ENCODE measurements around the gene NMT1. TPM values are rescaled to one million over a fixed set of nuclear protein-coding genes. Genes with fewer than 3 reads are reported as not detected.

Gene NMT1
- 100 to 1,000 TPM; 136 to 148 TPM for total RNA-seq

GRCh38 chr17:45060797-45061605, at the start of gene NMT1:
TSS of gene NMT1 (plus strand) at chr17:45061317. CDS start at chr17:45061330, 13 bp downstream.
- Mint-ChIP-seq H3K4me3 (peak within 1 kb of the TSS; percentile 90), H3K4me1 (peaks cover 43% of the 10 kb centered on the region), H3K27me3 (no peaks in the 10 kb centered on the region), H3K9me3 (ENCODE audit: low read depth) (no peaks in the 10 kb centered on the region), H3K27ac (peak within 1 kb of the TSS; percentile 92), H3K36me3 (peaks cover 14% of the 10 kb centered on the region)
- CTCF ChIA-PET = interaction anchor here (0.9 to 2.4 kb wide), 12 partner anchors 9 to 256 kb away, joined by 3 to 13 read pairs (median 4); partner anchors contain the start of genes ACBD4 and DCAKD
- peak; percentile 92 for ATAC-seq
- peak; percentile 99 for DNase-seq

- H3K4me3 Mint-ChIP-seq = no peak overlapping the region
- peaks cover 5% of the 10 kb centered on the region for H3K4me1 Mint-ChIP-seq
- peaks cover 9% of the 10 kb centered on the region for H3K27me3 Mint-ChIP-seq
- no peaks in the 10 kb centered on the region for H3K9me3 Mint-ChIP-seq (ENCODE audit: low read depth)
- DNase-seq = no peak
- no peak overlapping the region for H3K27ac Mint-ChIP-seq
- CTCF ChIA-PET = interaction anchor here (0.6 to 4.9 kb wide), 3 partner anchors 10 to 124 kb away, joined by 3 to 33 read pairs (median 3); partner anchors contain the start of gene ACBD4
- no peak for ATAC-seq
- H3K36me3 Mint-ChIP-seq = no peaks in the 10 kb centered on the region
Observed at GRCh38 chr17:45011767-45012166, 49.4 kb upstream of the NMT1 start.

DNA sequence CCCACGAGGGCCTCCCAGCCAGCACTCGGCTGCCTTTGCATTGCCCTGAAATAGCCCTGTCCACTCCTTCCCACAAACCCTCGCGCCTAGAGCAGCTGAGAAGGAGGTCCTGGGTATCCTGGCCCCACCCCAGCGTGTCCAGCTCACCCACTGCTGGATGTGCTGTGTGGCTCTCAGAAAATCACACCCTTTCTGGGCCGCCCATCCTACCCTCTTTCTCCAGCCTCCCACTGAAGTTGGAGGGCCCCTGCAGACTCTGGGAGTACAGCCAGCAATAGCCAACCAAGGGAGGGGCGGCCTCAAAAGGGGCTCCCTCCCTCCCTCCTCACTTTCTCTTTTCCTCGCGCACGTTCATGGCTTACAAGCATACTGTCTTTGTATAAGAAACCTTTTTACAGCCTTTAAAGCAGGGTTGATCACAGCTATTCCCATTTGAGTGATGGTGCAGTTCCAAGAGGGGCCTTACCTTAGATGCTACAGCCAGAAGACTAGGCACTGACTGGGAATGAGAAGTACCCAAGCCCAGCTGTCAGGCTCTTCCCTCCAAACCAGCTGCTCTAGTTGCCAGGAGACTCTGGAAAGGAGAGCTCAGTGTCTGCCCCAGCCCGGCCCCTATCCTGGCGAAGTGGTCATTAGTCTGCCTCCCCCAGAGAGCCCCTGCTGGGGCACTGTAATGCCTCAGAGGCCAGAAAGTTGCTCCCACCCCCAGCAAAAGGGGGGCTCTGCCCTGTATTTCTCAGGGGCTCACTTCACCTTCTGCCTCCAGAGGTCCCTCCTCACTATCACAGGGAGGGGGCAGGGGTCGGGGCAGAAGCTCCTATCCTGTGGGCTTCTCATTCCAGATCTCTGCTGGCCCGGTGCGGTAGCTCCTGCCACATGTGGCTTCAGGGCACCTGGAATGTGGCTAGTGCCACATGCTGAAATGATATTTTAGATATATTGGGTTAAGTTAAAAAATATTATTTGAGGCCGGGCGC, 47.8 kb upstream of the NMT1 start:
- no peak for ATAC-seq
- Mint-ChIP-seq H3K36me3 (no peaks in the 10 kb centered on the region), H3K27ac (no peak overlapping the region), H3K27me3 (peaks cover 16% of the 10 kb centered on the region), H3K9me3 (ENCODE audit: low read depth) (no peaks in the 10 kb centered on the region), H3K4me3 (no peak overlapping the region), H3K4me1 (peaks cover under 1% of the 10 kb centered on the region)
- CTCF ChIA-PET = interaction anchor here (0.8 to 4.9 kb wide), 4 partner anchors 9 to 234 kb away, joined by 3 to 33 read pairs (median 6); partner anchors contain the start of gene ACBD4
- DNase-seq = no peak

DNA sequence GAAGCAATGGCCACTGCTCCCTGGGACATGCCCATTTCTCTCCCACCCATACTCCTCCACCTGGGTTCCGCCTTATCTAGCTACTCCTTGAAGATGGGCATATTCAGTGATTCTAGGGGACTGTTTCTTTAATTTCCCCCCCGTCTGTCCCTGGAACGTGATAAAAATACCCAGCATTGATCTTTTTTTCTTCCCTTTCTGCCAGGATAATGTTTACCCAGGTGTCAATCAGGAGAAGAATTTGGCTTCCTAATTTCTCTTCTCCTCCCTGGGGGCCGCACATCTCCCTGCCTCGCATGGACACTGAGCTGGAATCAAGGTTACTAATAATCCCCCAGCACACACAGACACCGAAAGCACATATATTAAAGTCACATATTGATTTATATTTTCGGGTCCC, 44.9 kb upstream of the NMT1 start:
- no peak overlapping the region for H3K4me3 Mint-ChIP-seq
- CTCF ChIA-PET = no interaction called here
- H3K27me3 Mint-ChIP-seq = peaks cover 37% of the 10 kb centered on the region

DNA sequence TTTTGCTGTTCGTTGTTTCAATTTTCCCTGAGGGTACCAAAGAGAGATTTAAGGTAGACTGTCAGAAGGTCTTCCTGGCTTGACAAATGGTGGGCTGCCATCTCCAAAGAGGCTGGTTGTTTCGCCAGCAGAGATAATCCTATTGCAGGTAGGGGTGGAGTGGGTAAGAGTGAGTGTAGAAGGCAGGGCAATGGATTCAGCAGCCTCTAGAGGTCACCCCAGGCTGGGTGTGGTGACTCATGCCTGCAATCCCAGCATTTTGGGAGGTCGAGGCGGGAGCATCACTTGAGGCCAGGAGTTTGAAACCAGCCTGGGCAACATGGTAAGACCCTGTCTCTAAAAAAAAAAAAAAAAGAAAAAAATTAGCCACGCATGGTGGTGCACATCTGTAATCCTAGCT, 44.3 kb upstream of the NMT1 start:
- Mint-ChIP-seq H3K36me3 (no peaks in the 10 kb centered on the region), H3K27me3 (peaks cover 41% of the 10 kb centered on the region), H3K4me3 (no peak overlapping the region), H3K27ac (no peak overlapping the region), H3K9me3 (ENCODE audit: low read depth) (no peaks in the 10 kb centered on the region), H3K4me1 (peaks cover 15% of the 10 kb centered on the region)
- DNase-seq (no peak), ATAC-seq (no peak)
- CTCF ChIA-PET = interaction anchor here (0.9 kb wide), 1 partner anchor 96 kb away, joined by 3 read pairs; no protein-coding TSS in a partner anchor

More for the DNA sequence above, 44.9 kb upstream of the NMT1 start:
- peaks cover 10% of the 10 kb centered on the region for H3K4me1 Mint-ChIP-seq
- no peak overlapping the region for H3K27ac Mint-ChIP-seq
- ATAC-seq = no peak
- H3K36me3 Mint-ChIP-seq = no peaks in the 10 kb centered on the region
- H3K9me3 Mint-ChIP-seq (ENCODE audit: low read depth) = no peaks in the 10 kb centered on the region
- DNase-seq = no peak

GRCh38 chr17:45018514-45018847, 42.6 kb upstream of the NMT1 start:
- no peak for DNase-seq
- no peaks in the 10 kb centered on the region for H3K36me3 Mint-ChIP-seq
- H3K4me1 Mint-ChIP-seq = peaks cover 15% of the 10 kb centered on the region
- peaks cover 41% of the 10 kb centered on the region for H3K27me3 Mint-ChIP-seq
- H3K27ac Mint-ChIP-seq = no peak overlapping the region
- no peaks in the 10 kb centered on the region for H3K9me3 Mint-ChIP-seq (ENCODE audit: low read depth)
- H3K4me3 Mint-ChIP-seq = peak overlapping the region; percentile 71
- CTCF ChIA-PET = interaction anchor here (2.6 to 6.3 kb wide), 3 partner anchors 81 to 241 kb away, joined by 12 to 73 read pairs (median 53); no protein-coding TSS in a partner anchor
- no peak for ATAC-seq

GRCh38 chr17:45018848-45019711, 42.0 kb upstream of the NMT1 start:
- no peak overlapping the region for H3K27ac Mint-ChIP-seq

DNA sequence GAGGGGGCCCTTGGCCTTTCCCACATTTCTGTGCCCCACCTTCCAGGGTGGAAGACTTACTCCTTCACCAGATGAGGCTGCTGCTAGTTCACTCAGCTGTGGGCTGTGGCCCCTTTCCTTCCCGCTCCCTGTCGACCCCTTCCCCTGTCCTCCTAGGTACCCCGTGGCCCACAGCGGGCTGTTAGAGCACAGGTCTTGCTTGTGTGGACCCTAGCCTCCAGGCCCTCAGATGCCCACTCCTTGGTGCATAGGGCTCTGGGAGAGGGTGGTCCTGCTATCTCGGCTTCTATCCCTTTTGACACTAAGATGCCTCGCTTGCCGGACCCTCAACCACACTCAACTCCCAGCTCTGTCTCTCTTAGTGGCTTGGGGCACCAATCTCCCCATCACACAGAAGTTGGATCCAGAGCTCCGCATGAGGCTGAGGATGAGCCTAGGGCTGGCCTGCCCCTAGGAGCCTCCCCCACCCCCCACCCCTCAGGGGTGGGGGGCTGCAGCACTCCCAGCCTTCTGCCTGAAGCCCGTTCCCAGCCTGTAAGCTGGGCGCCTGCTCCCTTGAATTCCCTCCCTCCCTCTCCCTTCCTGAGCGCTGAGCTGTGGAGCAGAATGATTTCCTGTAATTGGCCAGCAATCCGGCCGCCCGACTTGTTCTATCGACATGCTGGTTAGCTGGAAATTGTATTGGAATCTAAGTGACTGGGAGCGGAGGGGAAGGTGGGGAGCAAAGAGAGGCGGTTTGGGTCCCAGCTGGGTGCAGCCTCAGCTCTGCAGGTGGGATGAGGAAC, 40.6 kb upstream of the NMT1 start:
- Mint-ChIP-seq H3K27ac (no peak overlapping the region), H3K4me3 (no peak overlapping the region), H3K9me3 (ENCODE audit: low read depth) (no peaks in the 10 kb centered on the region), H3K36me3 (peaks cover 4% of the 10 kb centered on the region), H3K27me3 (peaks cover 41% of the 10 kb centered on the region), H3K4me1 (peaks cover 15% of the 10 kb centered on the region)
- DNase-seq = no peak
- CTCF ChIA-PET = interaction anchor here (0.8 to 6.3 kb wide), 20 partner anchors 9 to 243 kb away, joined by 3 to 73 read pairs (median 6); partner anchors contain the start of genes ACBD4, C1QL1 and DCAKD
- ATAC-seq = no peak

More at GRCh38 chr17:45018848-45019711, 42.0 kb upstream of the NMT1 start:
- Mint-ChIP-seq H3K36me3 (peaks cover 2% of the 10 kb centered on the region), H3K4me3 (peak overlapping the region; percentile 71), H3K9me3 (ENCODE audit: low read depth) (no peaks in the 10 kb centered on the region), H3K4me1 (peaks cover 15% of the 10 kb centered on the region), H3K27me3 (peaks cover 41% of the 10 kb centered on the region)
- DNase-seq (no peak), ATAC-seq (peak; percentile 82)
- CTCF ChIA-PET = interaction anchor here (0.8 to 6.3 kb wide), 11 partner anchors 8 to 241 kb away, joined by 3 to 73 read pairs (median 13); partner anchors contain the start of genes ACBD4 and DCAKD

DNA sequence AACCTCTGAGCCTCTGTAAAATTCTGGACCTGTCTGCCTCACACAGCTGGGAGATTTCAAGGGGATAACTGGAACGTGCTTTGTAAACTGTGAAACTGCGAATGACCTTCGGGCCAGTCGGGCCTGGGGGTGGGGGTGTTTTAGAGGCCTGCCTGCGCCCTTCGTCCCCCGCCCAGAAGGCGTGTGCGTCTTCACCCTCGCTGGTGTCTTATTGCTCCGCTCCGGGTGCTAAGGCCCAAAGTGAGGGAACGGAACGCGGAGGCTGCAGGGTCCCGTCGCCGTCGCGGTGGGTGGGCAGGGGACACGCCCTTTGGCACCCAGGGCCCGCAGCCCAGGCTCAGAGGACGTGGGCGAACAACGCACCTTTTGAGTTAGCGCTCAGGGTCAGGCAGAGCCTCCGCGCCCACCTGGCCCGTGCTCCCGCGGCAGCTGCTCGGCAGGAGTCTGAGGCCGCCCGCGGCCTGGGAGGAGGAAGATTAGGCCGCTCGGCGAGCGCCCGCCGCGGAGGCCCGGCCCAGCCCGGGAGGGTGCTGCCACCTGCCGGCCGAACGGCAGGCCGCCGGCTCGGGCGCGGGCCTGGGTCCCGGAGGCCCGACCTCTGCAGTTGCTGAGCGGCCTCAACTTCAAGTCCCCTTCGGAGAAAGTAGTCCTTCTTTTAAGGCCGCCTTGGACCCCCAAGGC, 39.4 kb upstream of the NMT1 start:
- DNase-seq (peak; percentile 64), ATAC-seq (peak; percentile 81)
- Mint-ChIP-seq H3K27me3 (peaks cover 34% of the 10 kb centered on the region), H3K4me1 (peaks cover 15% of the 10 kb centered on the region), H3K27ac (no peak overlapping the region), H3K4me3 (no peak overlapping the region), H3K9me3 (ENCODE audit: low read depth) (no peaks in the 10 kb centered on the region), H3K36me3 (peaks cover 4% of the 10 kb centered on the region)
- CTCF ChIA-PET = interaction anchor here (0.6 to 6.3 kb wide), 38 partner anchors 10 to 244 kb away, joined by 3 to 73 read pairs (median 4); partner anchors contain the start of genes ACBD4, C1QL1, DCAKD and EFTUD2

- Mint-ChIP-seq H3K27me3 (peaks cover 33% of the 10 kb centered on the region), H3K4me1 (peaks cover 15% of the 10 kb centered on the region), H3K9me3 (ENCODE audit: low read depth) (no peaks in the 10 kb centered on the region), H3K27ac (no peak overlapping the region), H3K4me3 (no peak overlapping the region), H3K36me3 (peaks cover 4% of the 10 kb centered on the region)
- DNase-seq (no peak), ATAC-seq (no peak)
- CTCF ChIA-PET = interaction anchor here (0.6 to 6.3 kb wide), 32 partner anchors 9 to 244 kb away, joined by 3 to 73 read pairs (median 4); partner anchors contain the start of genes ACBD4, C1QL1, DCAKD and EFTUD2
Observed at GRCh38 chr17:45022288-45022648, 38.8 kb upstream of the NMT1 start.

GRCh38 chr17:45022655-45023339, 38.3 kb upstream of the NMT1 start:
- Mint-ChIP-seq H3K36me3 (peaks cover 4% of the 10 kb centered on the region), H3K27me3 (peaks cover 32% of the 10 kb centered on the region), H3K4me1 (peaks cover 15% of the 10 kb centered on the region), H3K4me3 (no peak overlapping the region), H3K9me3 (ENCODE audit: low read depth) (no peaks in the 10 kb centered on the region), H3K27ac (no peak overlapping the region)
- no peak for DNase-seq
- ATAC-seq = no peak
- CTCF ChIA-PET = interaction anchor here (0.6 to 6.3 kb wide), 34 partner anchors 9 to 245 kb away, joined by 3 to 73 read pairs (median 4); partner anchors contain the start of genes ACBD4, C1QL1, DCAKD and EFTUD2

Data from activated CD8-positive, alpha-beta memory T cell treated with anti-CD3 and anti-CD28 coated beads, Interleukin-2, amount 10 ng/mL, durations not matched to agents 7 days and 5 days (primary cell).